Endodermal cell (in vitro differentiated cells): ENCODE measurements around the gene TMEM222. TPM values are rescaled to one million over a fixed set of nuclear protein-coding genes. Genes with fewer than 3 reads are reported as not detected.

Experiments used
- DNase-seq: peaks from one replicate; pipeline ENCODE4 v3.0.0-alpha.2; 2017
- H3K27ac ChIP-seq: 2 replicates; pipeline ENCODE4 v1.5.1; 2013; ENCODE audit warnings: mild to moderate bottlenecking, low read depth, low read length, moderate library complexity
- H3K27me3 ChIP-seq: 2 replicates; pipeline ENCODE4 v1.6.1; 2013; ENCODE audit warnings: mild to moderate bottlenecking, low read length, moderate library complexity; ENCODE audit not compliant: insufficient read depth, control insufficient read depth, poor library complexity, severe bottlenecking
- H3K36me3 ChIP-seq: 2 replicates; pipeline ENCODE4 v1.7.0; 2013; ENCODE audit warnings: mild to moderate bottlenecking, low read length, moderate library complexity; ENCODE audit not compliant: control insufficient read depth, insufficient read depth
- H3K4me1 ChIP-seq: one replicate; pipeline ENCODE4 v1.7.0; 2013; ENCODE audit warnings: low read length; ENCODE audit not compliant: control insufficient read depth, insufficient read depth
- H3K4me3 ChIP-seq: 2 replicates; pipeline ENCODE4 v1.5.1; 2013; ENCODE audit warnings: mild to moderate bottlenecking, low read length, moderate library complexity
- H3K9ac ChIP-seq: 2 replicates; pipeline ENCODE4 v1.6.1; 2013; ENCODE audit warnings: mild to moderate bottlenecking, low read length, moderate library complexity; ENCODE audit not compliant: poor library complexity, severe bottlenecking; ENCODE audit errors: extremely low read depth
- H3K9me3 ChIP-seq: 2 replicates; pipeline ENCODE4 v1.6.1; 2013; ENCODE audit warnings: mild to moderate bottlenecking, low read length, moderate library complexity; ENCODE audit not compliant: control insufficient read depth
- H3K27ac Mint-ChIP-seq: 2 replicates; pipeline ENCODE4 v1.8.0; 2020; ENCODE audit warnings: mixed read lengths
- H3K27me3 Mint-ChIP-seq: 2 replicates; pipeline ENCODE4 v1.8.0; 2021; ENCODE audit warnings: mild to moderate bottlenecking, mixed read lengths; ENCODE audit not compliant: insufficient read depth
- H3K36me3 Mint-ChIP-seq: 2 replicates; pipeline ENCODE4 v1.8.0; 2020; ENCODE audit warnings: low read depth, mixed read lengths
- H3K4me1 Mint-ChIP-seq: 2 replicates; pipeline ENCODE4 v1.8.0; 2020; ENCODE audit warnings: mixed read lengths
- H3K4me3 Mint-ChIP-seq: 2 replicates; pipeline ENCODE4 v1.8.0; 2020; ENCODE audit warnings: mild to moderate bottlenecking, moderate library complexity, mixed read lengths
- H3K9me3 Mint-ChIP-seq: 2 replicates; pipeline ENCODE4 v1.8.0; 2020; ENCODE audit warnings: mild to moderate bottlenecking, mixed read lengths
- CTCF ChIP-seq: fragments of 200-600 bp; sonication (generic); conservative IDR thresholded peaks from 2 replicates; pipeline ENCODE4 v1.5.0; 2021; ENCODE audit warnings: antibody characterized with exemption, mild to moderate bottlenecking
- WGBS, 2 experiments: methylation state at CpG; one replicate each; pipeline versions ENCODE4 v1.1.5 to v1.1.7; 2013; ENCODE audit warnings: missing lambda C conversion rate in 2 of 2, mixed read lengths in 1 of 2; ENCODE audit not compliant: insufficient coverage in 1 of 2, insufficient read length in 1 of 2; 5-methylcytosine and 5-hydroxymethylcytosine counted together
- total RNA-seq, 2 donors: library from RNA; stranded (reverse); fragmentation: NEBNext Ultra II Directional in 1 of 2; extraction: Animal tissue kit (Norgen Biotek cat#: 25700) in 1 of 2; gene quantifications; 2 replicates in 1 of 2; 3 replicates in 1 of 2; pipeline ENCODE4 v1.2.1, GENCODE V29; 2021

TMEM222 gene
- total RNA-seq, 2 donors from 2014 or later = 26.0 to 31.8 TPM

DNA sequence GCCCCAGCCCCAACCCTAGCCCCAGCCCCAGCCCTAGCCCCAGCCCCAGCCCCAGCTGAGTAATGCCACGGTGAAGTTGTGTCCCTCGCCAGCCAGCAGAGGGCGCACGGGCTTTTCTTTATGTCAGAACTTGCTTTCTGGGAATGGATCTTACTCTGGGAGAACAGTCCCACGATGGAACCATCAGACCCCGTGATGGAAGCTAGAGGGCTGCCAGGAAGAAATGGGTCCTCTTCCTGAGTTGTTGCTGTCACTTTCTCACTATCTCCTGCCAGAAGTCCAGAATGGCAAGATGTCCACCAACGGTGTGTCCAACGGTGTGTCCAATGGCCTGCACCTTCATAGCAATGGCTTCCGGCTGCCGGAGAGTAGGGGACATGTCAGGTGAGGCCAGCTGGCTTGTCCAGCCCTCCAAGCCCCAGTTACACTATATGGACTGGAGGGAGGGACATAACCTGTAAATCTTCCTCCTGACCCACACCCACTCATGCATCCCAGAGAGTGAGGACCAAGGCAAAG, 25.1 kb upstream of the TMEM222 start:
- peak; percentile 76 for TF ChIP-seq CTCF
- 47 to 67% methylated on average over 5 to 10 of the region's 10 CpGs for WGBS, 2 experiments
- no peak overlapping the region for H3K27ac Mint-ChIP-seq
- H3K9me3 Mint-ChIP-seq = no peaks in the 10 kb centered on the region
- H3K4me3 ChIP-seq = no peak overlapping the region
- H3K36me3 ChIP-seq = peaks cover 18% of the 10 kb centered on the region
- no peaks in the 10 kb centered on the region for H3K27me3 ChIP-seq
- peaks cover 21% of the 10 kb centered on the region for H3K4me1 ChIP-seq
- H3K27me3 Mint-ChIP-seq = no peaks in the 10 kb centered on the region
- no peak overlapping the region for H3K27ac ChIP-seq
- peaks cover 29% of the 10 kb centered on the region for H3K4me1 Mint-ChIP-seq
- no peak overlapping the region for H3K4me3 Mint-ChIP-seq
- no peak overlapping the region for H3K9ac ChIP-seq
- peak; percentile 94 for DNase-seq
- H3K9me3 ChIP-seq = no peaks in the 10 kb centered on the region
- H3K36me3 Mint-ChIP-seq = peaks cover 33% of the 10 kb centered on the region

DNA sequence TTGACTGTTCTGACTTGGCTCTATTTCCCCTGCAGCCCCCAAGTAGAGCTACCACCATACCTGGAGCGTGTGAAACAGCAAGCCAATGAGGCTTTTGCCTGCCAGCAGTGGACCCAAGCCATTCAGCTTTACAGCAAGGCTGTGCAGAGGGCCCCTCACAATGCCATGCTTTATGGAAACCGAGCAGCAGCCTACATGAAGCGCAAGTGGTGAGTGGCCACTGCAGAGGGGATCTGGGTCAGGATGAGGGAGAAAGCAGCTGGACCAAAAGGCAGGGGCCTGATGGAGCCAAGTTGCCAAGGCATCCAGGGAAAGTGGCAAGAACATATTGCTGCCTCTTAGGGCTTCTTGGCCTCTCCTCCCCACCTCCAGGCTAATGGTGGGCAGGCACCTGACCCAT, 24.1 kb upstream of the TMEM222 start:
- H3K9me3 Mint-ChIP-seq = no peaks in the 10 kb centered on the region
- peak; percentile 35 for DNase-seq
- no peak overlapping the region for H3K27ac Mint-ChIP-seq
- Histone ChIP-seq H3K27ac (no peak overlapping the region), H3K36me3 (peaks cover 18% of the 10 kb centered on the region), H3K4me3 (no peak overlapping the region), H3K27me3 (no peaks in the 10 kb centered on the region), H3K4me1 (peaks cover 21% of the 10 kb centered on the region), H3K9me3 (no peaks in the 10 kb centered on the region), H3K9ac (no peak overlapping the region)
- H3K27me3 Mint-ChIP-seq = no peaks in the 10 kb centered on the region
- peaks cover 29% of the 10 kb centered on the region for H3K4me1 Mint-ChIP-seq
- H3K4me3 Mint-ChIP-seq = no peak overlapping the region
- no peak for TF ChIP-seq CTCF
- H3K36me3 Mint-ChIP-seq = peaks cover 32% of the 10 kb centered on the region
- 90 to 93% methylated on average over 2 to 3 of the region's 3 CpGs for WGBS, 2 experiments

DNA sequence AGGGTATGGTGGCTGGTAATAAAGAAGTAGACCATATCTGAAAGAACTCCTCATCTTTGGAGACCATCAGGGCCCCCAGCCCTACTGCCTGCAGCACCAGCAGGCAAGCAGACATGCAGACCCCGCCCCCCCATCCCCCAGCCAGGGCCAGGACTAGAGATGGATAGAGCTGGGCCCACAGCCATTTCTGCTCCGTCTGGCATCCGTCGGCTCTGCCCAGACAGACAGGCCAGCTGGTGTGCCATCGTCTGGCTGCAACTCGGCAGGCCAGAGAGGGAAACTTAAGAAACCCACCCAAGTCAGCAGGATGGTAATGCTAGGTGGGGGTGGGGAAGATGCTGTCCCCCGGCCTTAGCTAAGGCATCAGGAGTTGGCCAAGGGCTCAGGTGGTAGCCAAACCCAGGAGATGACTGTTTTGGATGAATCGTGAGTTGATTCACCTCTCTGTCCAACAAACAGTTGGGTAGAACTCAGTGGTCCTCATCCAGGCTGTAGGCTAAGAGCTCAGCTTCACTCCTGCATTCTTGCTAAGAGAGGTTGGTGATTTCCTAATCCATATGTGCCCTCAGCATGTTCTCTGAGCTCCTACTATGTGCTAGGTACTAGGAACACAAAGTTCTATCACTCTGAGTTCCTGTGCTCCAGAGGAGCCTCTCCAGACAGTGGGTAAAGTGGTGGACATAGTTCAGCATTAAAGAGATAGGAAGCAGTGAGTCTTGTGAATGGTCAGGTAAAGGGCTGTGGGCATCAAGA, 23.2 kb upstream of the TMEM222 start:
- Mint-ChIP-seq H3K9me3 (no peaks in the 10 kb centered on the region), H3K4me1 (peaks cover 29% of the 10 kb centered on the region), H3K4me3 (peak overlapping the region; percentile 21), H3K27ac (peak overlapping the region; percentile 93), H3K27me3 (no peaks in the 10 kb centered on the region), H3K36me3 (peaks cover 31% of the 10 kb centered on the region)
- peak overlapping the region; percentile 1 for H3K9ac ChIP-seq
- no peaks in the 10 kb centered on the region for H3K9me3 ChIP-seq
- 88 to 90% methylated on average over 5 to 8 of the region's 8 CpGs for WGBS, 2 experiments
- DNase-seq = peak; percentile 41
- no peaks in the 10 kb centered on the region for H3K27me3 ChIP-seq
- peak overlapping the region; percentile 94 for H3K27ac ChIP-seq
- peak overlapping the region; percentile 21 for H3K4me3 ChIP-seq
- H3K36me3 ChIP-seq = peaks cover 18% of the 10 kb centered on the region
- H3K4me1 ChIP-seq = peaks cover 21% of the 10 kb centered on the region
- TF ChIP-seq CTCF = no peak
